Ovary (tissue), 9 donors: ENCODE data around the gene HMSD. TPM values are rescaled to one million over a fixed set of nuclear protein-coding genes. Genes with fewer than 3 reads are reported as not detected.

Experiments
- DNase-seq, 5 donors: peaks; one replicate each; pipeline ENCODE4 v3.0.0-alpha.2; 2019 to 2020
- H3K27ac ChIP-seq, 2 donors: fragments of 200-600 bp; one replicate each; pipeline versions ENCODE4 v1.5.1 to v1.8.0; 2019 to 2022
- H3K27me3 ChIP-seq: fragments of 200-600 bp; one replicate; pipeline ENCODE4 v1.8.0; 2022
- H3K36me3 ChIP-seq: fragments of 200-600 bp; sonication (generic); one replicate; pipeline ENCODE4 v1.5.1; 2019
- H3K4me1 ChIP-seq: one replicate; pipeline ENCODE4 v1.8.1; 2013; ENCODE audit warnings: mild to moderate bottlenecking, moderate library complexity; ENCODE audit not compliant: insufficient read depth
- H3K4me3 ChIP-seq: fragments of 200-600 bp; sonication (generic); one replicate; pipeline ENCODE4 v1.5.1; 2017
- H3K9me3 ChIP-seq, 2 donors: fragments of 200-600 bp in 1 of 2; sonication (generic) in 1 of 2; one replicate each; pipeline versions ENCODE4 v1.5.1 to v1.8.1; 2013 to 2019; ENCODE audit warnings: mild to moderate bottlenecking in 1 of 2, moderate library complexity in 1 of 2
- CTCF ChIP-seq, 3 donors: fragments of 450-650 bp in 2 of 3; fragments of 200-600 bp in 1 of 3; IDR thresholded peaks; one replicate each; pipeline versions ENCODE4 v1.5.1 to v1.8.0; 2016 to 2022; ENCODE audit warnings: antibody characterized with exemption in 3 of 3, mild to moderate bottlenecking in 1 of 3
- EP300 ChIP-seq: sonication (generic); formaldehyde crosslinking; IDR thresholded peaks from one replicate; pipeline ENCODE4 v1.6.1; 2017; ENCODE audit warnings: antibody characterized with exemption
- POLR2A ChIP-seq: fragments of 450-650 bp; IDR thresholded peaks from one replicate; pipeline ENCODE4 v1.6.1; 2017; ENCODE audit warnings: antibody characterized with exemption, mild to moderate bottlenecking, moderate library complexity
- WGBS, 3 donors: extraction: QIAGEN DNeasy Blood & Tissue Kit in 1 of 3; methylation state at CpG; one replicate each; pipeline versions ENCODE4 v1.1.5 to v1.1.7; 2013 to 2017; 5-methylcytosine and 5-hydroxymethylcytosine counted together
- intact Hi-C, 4 donors: fragments of 100-400 bp; cut with DNase I; formaldehyde crosslinking; loops; one replicate each; pipeline versions ENCODE4 v1.11.0 to v1.15.1; 2022 to 2023
- polyA plus RNA-seq, 2 donors: library from polyadenylated mRNA; stranded (reverse); fragments of 200-250 nt in 1 of 2; fragments of 350-450 nt in 1 of 2; fragmentation: Illumina TruSeq in 1 of 2; extraction: RNeasy Lipid Tissue Mini Kit (QIAGEN cat#74804) in 1 of 2; gene quantifications; one replicate each; pipeline ENCODE4 v1.2.3, GENCODE V29; 2013 to 2014
- total RNA-seq, 7 donors: library from RNA; depleted of rRNA in 2 of 7; stranded (reverse); fragments of >200 nt in 2 of 7; fragmentation: NEBNext Ultra II Directional in 3 of 7; extraction: Animal tissue kit (Norgen Biotek cat#: 25700) in 3 of 7; gene quantifications; one replicate each; pipeline versions ENCODE4 v1.1.0 to v1.2.4, GENCODE V29; 2016 to 2023
- donor health status: DM: no; HTN: no; CAD: no; lungs with moderate emphysema.
- donor health status: DM: no; HTN: no; CAD: no.
- donor health status: Bipolar disorder and iron deficiency.
- donor health status: DM: yes; HTN: yes; CAD: no.
- donor health status: DM: no; HTN: no; CAD: no.
- donor health status: DM: yes; HTN: yes; CAD: no.

HMSD gene
- total and polyA plus RNA-seq, 9 donors: 0.02 to 2.0 (median 0.08) TPM; not detected in 6

GRCh38 chr18:63979409-63979920 lies 30.4 kb downstream of the HMSD start:
- intact Hi-C loops: no loop called here
- peak in 3 of 5 donors; percentile 19 to 56 (median 31) for DNase-seq
- Histone ChIP-seq H3K27ac (peak overlapping the region in 1 of 2 donors; percentile 2), H3K4me3 (peak overlapping the region; percentile 13), H3K36me3 (no peaks in the 10 kb centered on the region), H3K9me3 (no peaks in the 10 kb centered on the region), H3K4me1 (no peaks in the 10 kb centered on the region), H3K27me3 (no peaks in the 10 kb centered on the region)
- no peak for TF ChIP-seq POLR2A
- peak; percentile 54 to 70 (median 57) for TF ChIP-seq CTCF (IDR thresholded peaks at IDR 0.05)
- WGBS, 3 donors: 5 to 6% (median 5%) methylated on average over 6 of the region's 6 CpGs

GRCh38 chr18:63980027-63980426 lies 30.9 kb downstream of the HMSD start:
- 42 to 56% (median 44%) methylated on average over 7 of the region's 7 CpGs for WGBS, 3 donors
- Histone ChIP-seq H3K27ac (no peak overlapping the region), H3K27me3 (no peaks in the 10 kb centered on the region), H3K36me3 (no peaks in the 10 kb centered on the region), H3K9me3 (no peaks in the 10 kb centered on the region), H3K4me3 (no peak overlapping the region), H3K4me1 (no peaks in the 10 kb centered on the region)
- intact Hi-C loops: no loop called here
- no peak for TF ChIP-seq CTCF (IDR thresholded peaks at IDR 0.05)
- no peak for TF ChIP-seq POLR2A
- no peak for TF ChIP-seq EP300
- DNase-seq: no peak

GRCh38 chr18:63980896-63981460 lies 31.9 kb downstream of the HMSD start:
- H3K27ac ChIP-seq: no peak overlapping the region
- intact Hi-C loops: no loop called here
- no peaks in the 10 kb centered on the region for H3K9me3 ChIP-seq
- H3K4me3 ChIP-seq: no peak overlapping the region
- DNase-seq: no peak
- no peaks in the 10 kb centered on the region for H3K4me1 ChIP-seq
- TF ChIP-seq EP300 (no peak), CTCF (IDR thresholded peaks at IDR 0.05) (no peak), POLR2A (no peak)
- WGBS, 3 donors: 90 to 94% (median 92%) methylated on average over 6 of the region's 6 CpGs
- no peaks in the 10 kb centered on the region for H3K27me3 ChIP-seq
- H3K36me3 ChIP-seq: no peaks in the 10 kb centered on the region

GRCh38 chr18:63981719-63982118 lies 32.6 kb downstream of the HMSD start:
- 70 to 73% (median 71%) methylated on average over 2 of the region's 2 CpGs for WGBS, 3 donors
- Histone ChIP-seq H3K4me1 (no peaks in the 10 kb centered on the region), H3K9me3 (no peaks in the 10 kb centered on the region), H3K27ac (no peak overlapping the region), H3K27me3 (no peaks in the 10 kb centered on the region), H3K36me3 (no peaks in the 10 kb centered on the region), H3K4me3 (no peak overlapping the region)
- no peak for TF ChIP-seq CTCF (IDR thresholded peaks at IDR 0.05)
- DNase-seq: no peak
- intact Hi-C loops: no loop called here
